Coronary artery (tissue), 2 donors: ENCODE results near the gene MCIDAS.

Source experiments
- DNase-seq: peaks from one replicate; pipeline ENCODE4 v3.0.0-alpha.2; 2017; ENCODE audit warnings: low spot score
- H3K27ac ChIP-seq, 2 donors: fragments of 200-600 bp; sonication (generic); one replicate each; pipeline ENCODE4 v1.5.1; 2016 to 2019
- H3K4me3 ChIP-seq: fragments of 200-600 bp; sonication (generic); 2 replicates; pipeline ENCODE4 v1.5.1; 2016; ENCODE audit warnings: mild to moderate bottlenecking, moderate library complexity
- TF ChIP-seq, protein P1 (sequence below): fragments of 200-600 bp; sonication (generic); IDR thresholded peaks from one replicate; pipeline ENCODE4 v1.5.1; 2019; ENCODE audit warnings: antibody characterized with exemption

The MCIDAS gene

DNA sequence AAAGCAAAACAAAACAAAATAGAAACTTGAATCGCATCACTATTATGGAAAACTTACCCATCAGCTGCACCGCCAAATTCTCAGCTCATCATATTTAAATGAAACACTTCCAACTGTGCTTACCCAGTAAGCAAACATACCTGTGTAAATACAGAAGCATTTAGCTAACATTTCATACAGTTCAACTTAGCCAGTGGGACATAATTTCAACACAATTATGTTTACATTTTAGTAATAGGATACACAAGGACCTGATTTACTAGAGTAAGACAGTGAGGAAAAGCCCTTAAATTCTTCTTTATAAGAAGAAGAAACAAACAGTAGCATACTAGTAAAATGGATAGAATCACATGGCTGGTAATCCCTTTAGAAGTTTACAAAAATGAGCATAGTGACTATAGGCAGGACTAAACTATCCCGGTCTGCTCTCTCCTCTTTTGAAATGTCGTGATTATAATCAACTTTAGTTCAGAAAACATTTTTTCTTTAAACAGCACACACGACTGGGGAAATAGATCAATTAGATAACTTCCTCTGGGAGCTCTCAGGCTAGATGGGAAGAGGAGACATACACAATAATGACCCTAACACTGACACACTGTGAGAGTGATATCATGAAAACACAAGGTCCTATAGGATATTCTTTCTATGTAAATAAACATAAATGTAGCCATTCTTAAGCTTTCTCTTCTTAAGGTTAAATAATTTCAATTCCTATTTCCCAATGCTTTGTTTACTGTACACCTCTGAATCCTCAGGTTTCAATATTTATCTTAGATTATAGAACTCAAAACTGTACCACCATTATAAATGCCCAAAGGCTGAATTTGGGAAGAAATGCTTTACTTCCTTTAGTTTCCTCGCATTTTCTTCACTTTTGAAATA, 38.2 kb downstream of the MCIDAS start:
- TF ChIP-seq, protein P1, sequence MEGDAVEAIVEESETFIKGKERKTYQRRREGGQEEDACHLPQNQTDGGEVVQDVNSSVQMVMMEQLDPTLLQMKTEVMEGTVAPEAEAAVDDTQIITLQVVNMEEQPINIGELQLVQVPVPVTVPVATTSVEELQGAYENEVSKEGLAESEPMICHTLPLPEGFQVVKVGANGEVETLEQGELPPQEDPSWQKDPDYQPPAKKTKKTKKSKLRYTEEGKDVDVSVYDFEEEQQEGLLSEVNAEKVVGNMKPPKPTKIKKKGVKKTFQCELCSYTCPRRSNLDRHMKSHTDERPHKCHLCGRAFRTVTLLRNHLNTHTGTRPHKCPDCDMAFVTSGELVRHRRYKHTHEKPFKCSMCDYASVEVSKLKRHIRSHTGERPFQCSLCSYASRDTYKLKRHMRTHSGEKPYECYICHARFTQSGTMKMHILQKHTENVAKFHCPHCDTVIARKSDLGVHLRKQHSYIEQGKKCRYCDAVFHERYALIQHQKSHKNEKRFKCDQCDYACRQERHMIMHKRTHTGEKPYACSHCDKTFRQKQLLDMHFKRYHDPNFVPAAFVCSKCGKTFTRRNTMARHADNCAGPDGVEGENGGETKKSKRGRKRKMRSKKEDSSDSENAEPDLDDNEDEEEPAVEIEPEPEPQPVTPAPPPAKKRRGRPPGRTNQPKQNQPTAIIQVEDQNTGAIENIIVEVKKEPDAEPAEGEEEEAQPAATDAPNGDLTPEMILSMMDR: no peak
- Histone ChIP-seq H3K27ac (no peak overlapping the region), H3K4me3 (no peak overlapping the region)
- no peak for DNase-seq

DNA sequence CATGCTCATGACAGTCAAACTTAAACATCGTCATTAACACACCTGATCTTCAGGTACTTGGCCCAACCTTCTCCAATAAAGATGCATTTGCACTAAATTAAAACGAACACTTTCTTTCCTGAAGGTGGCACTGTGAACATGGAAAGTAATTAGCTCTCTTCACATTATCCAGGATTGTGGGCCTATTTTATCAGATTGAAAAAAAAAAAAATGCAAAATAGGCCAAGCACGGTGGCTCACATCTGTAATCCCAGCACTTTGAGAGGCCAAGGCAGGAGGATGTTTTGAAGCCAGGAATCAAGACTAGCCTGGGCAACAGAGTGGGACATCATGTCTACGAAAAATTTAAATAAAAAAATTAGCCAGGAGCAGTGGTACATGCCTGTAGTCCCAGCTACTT, 39.7 kb downstream of the MCIDAS start:
- TF ChIP-seq, protein P1: no peak
- Histone ChIP-seq H3K27ac (no peak overlapping the region), H3K4me3 (no peak overlapping the region)
- no peak for DNase-seq

DNA sequence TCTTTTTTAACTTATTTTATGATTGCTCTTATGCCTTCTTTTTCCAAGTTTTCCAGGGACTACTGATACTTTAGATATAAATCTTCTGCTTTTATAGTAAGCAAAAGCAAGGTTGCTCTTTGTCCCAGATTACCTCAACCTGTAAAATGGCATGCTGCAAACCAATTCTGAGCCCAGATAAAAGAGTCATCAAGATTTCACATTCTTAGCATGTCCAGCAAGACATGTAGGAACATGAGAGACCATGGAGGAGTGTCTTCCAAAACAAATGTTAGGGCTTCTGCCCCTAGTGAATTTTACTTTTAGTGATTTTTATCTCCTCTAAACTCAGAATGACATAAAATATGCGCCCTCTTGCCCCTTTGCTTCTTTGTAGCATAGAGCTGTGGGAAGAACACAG, 47.1 kb downstream of the MCIDAS start:
- no peak overlapping the region for H3K4me3 ChIP-seq
- no peak for DNase-seq
- no peak overlapping the region for H3K27ac ChIP-seq
- TF ChIP-seq, protein P1: no peak

DNA sequence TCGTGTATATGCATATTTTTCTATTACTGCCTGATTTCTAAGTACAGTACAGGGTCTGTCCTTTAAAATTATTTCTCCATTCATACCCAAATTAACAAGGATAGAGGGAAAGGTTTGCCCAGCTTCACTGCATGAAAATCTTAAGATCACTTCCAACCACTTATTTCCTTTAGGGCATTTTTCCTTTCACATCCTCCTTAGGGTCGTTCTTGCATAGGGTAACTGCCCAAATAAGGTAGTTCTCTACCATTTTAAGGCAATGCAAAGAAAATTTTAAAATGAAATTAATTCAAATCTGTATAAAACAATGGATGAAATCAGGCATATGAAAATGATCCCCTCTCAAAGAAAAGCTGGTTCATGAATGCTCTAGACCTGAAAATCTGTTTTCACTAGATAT, 50.0 kb downstream of the MCIDAS start:
- Histone ChIP-seq H3K4me3 (no peak overlapping the region), H3K27ac (no peak overlapping the region)
- TF ChIP-seq, protein P1: no peak
- no peak for DNase-seq

DNA sequence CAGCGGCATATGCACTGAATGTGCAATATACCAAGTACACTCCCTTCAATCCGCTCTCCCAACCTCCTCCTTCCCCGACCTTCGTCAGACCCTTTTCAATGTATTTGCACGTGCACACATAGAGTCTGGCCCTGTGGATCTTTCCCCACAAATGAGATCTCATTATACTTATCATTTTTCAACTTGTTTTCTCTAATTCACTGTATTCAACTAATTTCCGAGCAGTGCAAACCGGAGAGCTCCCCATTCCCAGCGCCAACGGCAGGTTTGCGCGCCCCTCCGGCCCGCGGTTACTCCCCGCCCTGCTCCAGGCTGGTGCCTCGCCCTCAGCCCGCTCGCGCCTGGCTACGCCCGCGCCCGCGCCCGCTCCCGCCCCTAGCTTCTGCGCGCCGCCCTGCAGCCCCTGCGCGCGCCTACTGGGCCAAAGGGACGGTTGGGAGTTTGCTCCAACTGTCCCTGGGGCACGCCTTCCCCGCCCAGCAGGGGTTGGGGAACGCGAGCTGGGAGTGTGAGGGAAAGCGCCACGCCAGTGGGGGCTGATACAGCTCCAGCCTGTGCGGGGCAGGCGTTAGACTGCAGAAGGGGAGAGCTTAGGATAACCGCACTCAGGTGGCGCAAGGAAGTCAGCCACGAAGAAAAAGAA, 50.8 kb downstream of the MCIDAS start:
- H3K27ac ChIP-seq: no peak overlapping the region
- DNase-seq: no peak
- H3K4me3 ChIP-seq: peak overlapping the region; percentile 58
- TF ChIP-seq, protein P1: no peak

DNA sequence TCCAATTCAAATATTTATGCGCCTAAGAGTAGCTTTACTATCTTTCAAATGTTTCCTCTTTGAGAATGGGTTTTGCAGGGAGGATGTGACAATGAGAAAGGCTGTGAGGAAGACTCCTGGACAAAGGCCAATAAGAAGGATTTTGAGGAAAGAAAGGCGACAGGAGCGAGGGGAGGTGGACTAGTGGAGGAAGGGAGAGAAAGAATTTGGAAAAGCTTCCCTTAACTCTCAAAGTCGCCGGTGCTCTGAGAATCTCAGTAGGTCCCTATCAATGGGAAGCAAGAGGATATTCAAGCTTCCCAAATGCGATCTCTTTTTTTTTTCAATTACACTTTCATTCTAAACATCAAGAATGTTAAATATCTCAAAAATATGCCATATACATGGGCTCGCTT, 51.3 kb downstream of the MCIDAS start:
- Histone ChIP-seq H3K4me3 (peak overlapping the region; percentile 58), H3K27ac (no peak overlapping the region)
- TF ChIP-seq, protein P1: no peak
- DNase-seq: no peak
